GM19099 (cell line): ENCODE results near the gene TNFSF12.

ENCODE experiments used
- POLR2A ChIP-seq: IDR thresholded peaks from 3 replicates; pipeline ENCODE4 v1.6.1; 2011; ENCODE audit warnings: low read depth; ENCODE audit not compliant: insufficient read length; ENCODE audit errors: extremely low read depth

Gene TNFSF12

DNA sequence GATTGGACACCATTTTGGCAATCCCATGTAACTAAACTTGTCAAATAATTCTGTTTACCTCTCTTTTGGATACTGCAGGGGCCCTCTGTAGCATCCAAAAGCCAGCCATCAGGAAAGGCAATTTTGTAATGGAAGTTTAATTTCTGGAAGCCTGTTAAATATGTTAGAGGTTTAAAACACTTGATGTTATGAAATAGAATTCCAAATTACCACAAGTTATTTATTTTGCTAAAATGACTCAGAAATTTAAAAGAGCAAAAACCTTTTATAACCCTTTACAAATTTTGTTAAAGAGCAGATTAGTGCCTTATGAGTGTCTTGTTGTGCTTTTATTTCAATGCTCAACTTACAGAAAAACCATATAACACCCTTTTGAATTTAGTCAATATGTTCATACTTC, 20.0 kb upstream of the TNFSF12 start:
- no peak for TF ChIP-seq POLR2A

DNA sequence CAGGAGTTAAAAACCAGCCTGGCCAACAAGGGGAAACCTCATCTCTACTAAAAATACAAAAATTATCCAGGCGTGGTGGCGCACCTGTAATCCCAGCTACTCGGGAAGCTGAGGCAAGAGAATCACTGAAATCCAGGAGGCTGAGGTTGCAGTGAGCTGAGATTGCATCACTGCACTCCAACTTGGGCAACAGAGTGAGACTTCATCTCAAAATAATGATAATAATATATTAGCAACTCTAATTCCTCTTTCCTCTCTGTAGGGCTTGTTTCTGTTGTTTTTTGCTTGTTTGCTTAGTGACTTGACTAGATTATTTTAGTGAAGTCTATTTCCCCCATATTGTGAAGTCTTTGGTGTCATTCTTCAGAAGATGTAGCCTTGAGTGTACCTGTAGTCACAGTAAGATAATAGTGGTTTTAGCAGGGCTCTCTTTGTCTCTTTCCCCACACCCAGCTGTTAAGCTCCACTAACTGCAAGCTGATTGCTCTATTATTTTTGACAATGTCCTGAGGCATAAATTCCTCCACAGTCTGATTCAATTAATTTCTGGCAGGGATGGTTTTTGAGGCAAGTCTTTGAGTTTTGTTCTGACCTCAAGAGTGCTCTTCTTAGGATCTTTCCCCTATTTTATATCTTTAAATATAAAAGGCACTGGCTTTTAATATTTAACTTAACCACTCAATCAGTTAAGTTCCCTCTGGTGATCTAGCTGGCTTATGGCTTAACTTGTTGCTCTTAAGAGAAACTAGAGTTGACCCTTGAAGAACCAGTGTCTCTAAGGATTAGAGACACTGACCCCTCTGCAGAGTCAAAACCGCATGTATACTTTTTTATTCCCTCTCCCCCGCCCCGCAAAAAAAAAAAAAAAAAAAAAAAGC, 18.6 kb upstream of the TNFSF12 start:
- TF ChIP-seq POLR2A: no peak

DNA sequence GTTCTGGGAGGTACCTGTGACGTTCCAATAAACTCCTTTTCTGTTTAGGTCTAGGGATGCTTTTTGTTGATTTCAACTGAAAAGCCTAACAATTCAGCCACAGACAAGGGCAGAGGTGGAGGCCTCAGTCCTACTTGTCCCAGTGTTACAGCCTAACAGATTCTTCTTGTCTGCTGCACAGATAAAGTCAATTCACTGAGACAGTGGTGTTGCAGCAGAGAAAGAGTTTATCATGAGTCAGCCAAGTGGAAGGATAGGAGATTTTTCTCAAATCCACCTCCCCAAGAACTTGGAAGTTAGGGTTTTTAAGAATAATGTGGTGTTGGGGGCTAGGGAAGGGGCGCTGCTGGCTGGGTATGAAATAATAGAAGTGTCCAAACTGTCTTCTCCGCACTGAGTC, 10.8 kb upstream of the TNFSF12 start:
- no peak for TF ChIP-seq POLR2A

DNA sequence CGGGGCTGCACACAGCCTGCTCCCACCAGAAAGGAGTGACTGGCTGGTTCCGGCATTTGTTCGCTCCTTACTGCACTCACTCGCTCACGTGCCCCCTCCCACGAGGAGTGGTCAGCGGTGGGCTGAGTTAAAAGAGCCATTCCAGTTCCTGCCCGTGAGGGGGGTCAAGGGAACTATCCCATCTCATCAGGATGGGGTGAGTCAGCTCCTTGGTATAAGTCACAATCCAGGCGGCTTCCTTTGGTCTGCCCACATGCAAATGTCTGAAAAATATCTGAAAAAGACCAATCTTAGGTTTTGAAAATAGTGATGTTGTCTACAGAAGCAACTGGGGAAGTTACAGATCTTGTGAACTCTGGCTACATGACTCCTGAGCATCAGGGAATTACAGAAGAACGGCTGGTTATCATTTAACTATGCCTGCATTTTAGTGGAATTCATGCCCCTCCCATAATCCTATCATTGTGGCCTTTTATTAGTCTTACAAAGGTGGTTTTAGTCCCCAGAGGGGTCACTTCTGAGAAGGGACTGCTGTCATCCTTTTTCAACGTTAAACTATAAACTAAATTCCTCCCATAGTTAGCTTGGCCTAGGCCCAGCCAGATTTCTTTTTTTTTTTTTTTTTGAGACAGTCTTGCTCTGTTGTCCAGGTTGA, 9.8 kb upstream of the TNFSF12 start:
- no peak for TF ChIP-seq POLR2A

DNA sequence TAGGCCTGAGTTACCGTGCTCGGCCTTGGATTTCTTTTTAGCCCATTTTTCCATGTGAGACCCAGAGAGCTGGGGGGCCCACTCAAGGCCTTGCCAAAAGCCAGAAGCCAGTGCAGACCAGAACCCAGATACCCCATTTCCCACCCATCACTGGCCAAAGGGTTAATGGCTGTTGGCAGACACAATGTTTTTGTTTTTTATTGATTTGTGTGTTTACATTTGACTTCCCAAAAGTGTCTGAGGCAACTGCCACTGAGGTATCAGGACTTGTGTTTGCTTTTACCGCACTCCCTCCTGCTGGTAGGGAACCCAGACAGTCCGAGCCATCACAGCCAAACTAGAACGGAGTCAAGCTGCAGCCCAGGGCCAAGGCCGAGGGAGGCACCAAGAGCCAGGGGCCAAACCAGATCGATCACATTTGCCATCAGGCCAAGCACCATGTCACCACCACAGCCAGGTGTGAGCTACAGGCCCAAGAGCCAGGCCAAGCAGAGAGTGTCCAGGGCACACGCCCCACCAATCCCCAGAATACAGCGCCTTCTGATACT, 7.7 kb upstream of the TNFSF12 start:
- no peak for TF ChIP-seq POLR2A

DNA sequence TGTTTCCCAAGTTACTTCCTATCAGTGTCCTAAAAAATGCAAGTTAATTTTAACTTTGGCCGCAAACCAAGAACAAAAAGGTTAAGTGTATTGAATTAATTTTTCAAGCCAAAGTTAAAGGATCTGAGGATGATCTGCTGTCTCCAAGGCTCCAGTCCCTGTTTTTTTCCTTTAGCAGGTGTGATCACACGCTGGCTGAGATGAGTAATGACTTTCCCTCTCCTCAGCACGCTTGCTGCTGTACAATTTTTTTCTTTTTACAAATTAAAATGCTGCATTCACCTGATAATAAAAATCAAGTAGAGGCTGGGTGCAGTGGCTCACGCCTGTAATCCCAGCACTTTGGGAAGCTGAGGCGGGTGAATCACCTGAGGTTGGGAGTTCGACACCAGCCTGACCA, 3.9 kb upstream of the TNFSF12 start:
- no peak for TF ChIP-seq POLR2A

DNA sequence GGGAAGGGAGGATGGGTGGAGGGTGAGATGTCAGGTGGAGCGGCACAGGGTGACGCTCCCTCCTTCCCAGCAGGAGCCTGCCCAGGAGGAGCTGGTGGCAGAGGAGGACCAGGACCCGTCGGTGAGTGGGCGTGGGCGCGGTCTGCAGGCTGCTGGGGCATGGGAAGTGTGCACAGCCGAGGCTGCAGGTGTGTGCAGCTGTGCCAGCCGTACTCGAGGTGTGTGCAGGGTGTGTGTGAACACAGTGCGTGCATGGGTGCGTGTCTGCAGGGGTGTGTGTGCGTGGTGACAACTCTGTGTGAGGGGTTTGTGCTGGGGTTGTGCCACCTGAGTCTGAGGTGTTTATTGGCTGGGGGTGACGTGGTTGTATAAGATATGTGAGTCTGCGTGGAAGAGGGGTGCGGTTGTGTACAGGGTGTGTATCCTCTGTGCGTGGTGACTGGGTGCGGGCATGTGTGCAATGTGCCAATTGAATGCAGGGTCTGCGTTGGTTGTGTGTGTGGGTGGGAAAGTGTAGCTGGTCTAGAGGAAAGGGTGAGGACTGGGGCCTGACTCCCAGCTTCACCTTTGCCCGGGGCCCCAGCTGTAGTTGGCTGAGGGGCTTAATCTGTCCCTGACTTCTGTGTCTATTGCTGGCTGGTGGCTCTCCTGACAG, 670 bp downstream of the TNFSF12 start:
- TF ChIP-seq POLR2A: no peak

DNA sequence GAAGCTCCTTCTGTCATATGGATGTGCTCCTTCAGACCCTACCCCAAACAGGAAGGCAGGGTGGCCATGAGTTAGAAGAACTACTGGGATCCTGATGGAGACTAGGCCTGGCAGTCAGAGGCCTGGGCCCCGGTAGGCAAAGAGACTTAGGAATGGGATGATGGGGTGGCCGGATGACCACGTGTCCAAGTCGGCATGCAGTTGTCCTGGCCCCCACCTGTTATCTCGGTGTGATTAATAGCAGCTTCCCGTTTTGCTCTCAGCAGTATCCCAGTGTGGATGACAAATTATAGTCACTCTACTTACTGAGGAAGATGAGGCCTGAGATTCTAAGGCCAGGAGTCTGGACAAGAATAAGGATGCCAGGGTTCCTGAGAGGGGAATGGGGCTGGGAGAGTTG, 1.5 kb downstream of the TNFSF12 start:
- TF ChIP-seq POLR2A: no peak

DNA sequence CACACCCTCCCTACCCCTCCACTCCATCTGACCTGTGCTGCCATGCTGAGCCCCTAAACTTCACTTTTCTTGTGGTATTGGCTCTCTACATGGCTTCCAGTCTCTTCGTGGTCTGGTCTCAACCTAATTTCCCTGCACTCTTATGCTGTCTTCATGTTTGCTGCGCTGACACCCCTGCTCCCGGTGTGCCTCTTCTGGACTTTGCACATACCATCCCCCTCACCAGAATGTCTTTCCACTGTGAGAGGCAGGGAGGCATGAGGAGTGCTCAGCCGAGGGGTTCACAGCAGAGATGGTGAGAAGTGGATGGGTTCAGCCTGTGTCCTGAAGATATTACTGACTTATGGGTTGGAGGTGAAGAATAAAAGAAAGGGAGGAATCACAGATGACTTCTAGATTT, 2.5 kb downstream of the TNFSF12 start:
- no peak for TF ChIP-seq POLR2A

DNA sequence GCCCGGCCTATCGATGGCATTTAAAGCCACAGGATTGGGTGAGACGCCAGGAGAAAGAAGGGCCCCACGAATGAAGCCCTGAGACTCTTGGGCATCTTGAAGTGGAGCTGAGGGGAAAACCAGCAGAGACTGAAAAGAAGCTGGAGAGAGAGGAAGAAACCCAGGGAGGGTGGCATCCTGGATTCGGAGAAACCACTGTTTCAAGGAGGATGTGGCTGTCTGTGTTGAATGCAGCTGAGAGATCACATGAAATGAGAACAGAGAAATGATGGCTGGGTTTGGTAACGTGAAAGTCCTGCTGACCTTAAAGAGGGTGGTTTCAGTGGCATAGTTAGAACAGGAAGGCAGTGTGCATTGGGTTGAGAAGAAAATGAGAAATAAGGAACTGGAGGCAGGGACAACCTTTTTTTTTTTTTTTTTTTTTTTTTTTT, 3.8 kb downstream of the TNFSF12 start:
- no peak for TF ChIP-seq POLR2A

DNA sequence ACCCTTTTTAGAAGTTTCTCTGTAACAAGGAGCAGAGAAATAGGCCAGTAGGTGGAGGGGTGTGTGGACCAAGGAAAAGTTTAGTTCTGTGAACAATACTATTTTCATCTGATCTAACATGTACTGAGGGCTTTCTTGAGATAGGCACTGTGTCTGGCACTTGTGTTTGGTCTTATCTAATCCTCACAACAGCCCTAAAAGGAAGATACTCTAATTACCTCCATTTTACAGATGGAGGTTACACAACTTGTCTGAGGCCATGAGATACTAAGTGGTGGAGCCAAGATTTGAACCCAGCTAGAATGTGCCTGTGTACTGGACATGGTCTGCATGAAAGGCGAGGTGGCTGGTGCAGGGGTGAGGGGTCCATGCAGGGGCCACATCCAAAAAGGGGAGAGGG, 4.5 kb downstream of the TNFSF12 start:
- TF ChIP-seq POLR2A: no peak

DNA sequence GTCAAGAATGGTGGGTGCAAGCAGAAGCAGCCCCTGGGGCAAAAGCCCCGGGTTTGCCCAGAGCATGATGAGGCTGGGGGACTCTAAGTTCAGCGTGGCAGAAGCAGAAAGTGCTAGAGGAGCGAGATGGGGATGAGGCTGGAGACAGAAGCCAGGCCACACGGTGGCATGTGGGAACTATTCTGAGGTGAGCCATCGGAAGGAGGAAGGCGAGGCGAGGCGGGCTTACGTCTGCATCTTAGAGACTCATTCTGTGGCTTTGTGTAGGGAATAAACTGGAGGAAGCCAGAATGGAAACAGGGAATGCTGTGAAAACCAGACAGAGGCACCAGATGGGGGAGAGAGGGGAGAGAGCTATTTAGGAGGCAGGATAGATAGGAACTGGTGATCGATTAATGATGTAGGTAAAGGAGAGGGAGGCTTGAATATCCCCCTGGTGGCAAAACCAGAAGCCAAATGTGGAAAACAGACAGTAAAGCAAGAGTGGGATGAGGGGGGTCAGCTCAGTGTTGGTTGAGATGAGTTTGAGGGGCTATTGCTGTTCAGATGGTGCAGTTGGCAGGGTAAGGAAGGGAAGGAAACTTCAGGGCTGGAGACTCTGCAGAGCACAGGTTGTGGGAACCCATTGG, 6.6 kb downstream of the TNFSF12 start:
- no peak for TF ChIP-seq POLR2A

DNA sequence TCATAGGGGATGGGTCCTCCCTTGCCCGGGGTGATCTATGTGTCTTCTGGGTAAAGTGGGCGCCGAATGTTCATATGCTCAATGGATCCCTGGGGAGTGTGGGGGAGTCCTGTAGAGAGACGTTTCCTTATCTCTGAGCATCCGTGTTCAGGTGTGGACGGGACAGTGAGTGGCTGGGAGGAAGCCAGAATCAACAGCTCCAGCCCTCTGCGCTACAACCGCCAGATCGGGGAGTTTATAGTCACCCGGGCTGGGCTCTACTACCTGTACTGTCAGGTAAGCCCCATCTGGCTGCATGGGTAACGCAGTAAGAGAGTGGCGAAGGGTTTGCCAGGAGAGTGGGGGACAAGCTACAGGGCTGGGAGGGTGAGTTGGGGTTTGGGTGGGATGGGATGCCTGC, 7.8 kb downstream of the TNFSF12 start:
- TF ChIP-seq POLR2A: no peak

DNA sequence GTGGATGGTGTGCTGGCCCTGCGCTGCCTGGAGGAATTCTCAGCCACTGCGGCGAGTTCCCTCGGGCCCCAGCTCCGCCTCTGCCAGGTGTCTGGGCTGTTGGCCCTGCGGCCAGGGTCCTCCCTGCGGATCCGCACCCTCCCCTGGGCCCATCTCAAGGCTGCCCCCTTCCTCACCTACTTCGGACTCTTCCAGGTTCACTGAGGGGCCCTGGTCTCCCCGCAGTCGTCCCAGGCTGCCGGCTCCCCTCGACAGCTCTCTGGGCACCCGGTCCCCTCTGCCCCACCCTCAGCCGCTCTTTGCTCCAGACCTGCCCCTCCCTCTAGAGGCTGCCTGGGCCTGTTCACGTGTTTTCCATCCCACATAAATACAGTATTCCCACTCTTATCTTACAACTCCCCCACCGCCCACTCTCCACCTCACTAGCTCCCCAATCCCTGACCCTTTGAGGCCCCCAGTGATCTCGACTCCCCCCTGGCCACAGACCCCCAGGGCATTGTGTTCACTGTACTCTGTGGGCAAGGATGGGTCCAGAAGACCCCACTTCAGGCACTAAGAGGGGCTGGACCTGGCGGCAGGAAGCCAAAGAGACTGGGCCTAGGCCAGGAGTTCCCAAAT, 8.4 kb downstream of the TNFSF12 start:
- TF ChIP-seq POLR2A: no peak

DNA sequence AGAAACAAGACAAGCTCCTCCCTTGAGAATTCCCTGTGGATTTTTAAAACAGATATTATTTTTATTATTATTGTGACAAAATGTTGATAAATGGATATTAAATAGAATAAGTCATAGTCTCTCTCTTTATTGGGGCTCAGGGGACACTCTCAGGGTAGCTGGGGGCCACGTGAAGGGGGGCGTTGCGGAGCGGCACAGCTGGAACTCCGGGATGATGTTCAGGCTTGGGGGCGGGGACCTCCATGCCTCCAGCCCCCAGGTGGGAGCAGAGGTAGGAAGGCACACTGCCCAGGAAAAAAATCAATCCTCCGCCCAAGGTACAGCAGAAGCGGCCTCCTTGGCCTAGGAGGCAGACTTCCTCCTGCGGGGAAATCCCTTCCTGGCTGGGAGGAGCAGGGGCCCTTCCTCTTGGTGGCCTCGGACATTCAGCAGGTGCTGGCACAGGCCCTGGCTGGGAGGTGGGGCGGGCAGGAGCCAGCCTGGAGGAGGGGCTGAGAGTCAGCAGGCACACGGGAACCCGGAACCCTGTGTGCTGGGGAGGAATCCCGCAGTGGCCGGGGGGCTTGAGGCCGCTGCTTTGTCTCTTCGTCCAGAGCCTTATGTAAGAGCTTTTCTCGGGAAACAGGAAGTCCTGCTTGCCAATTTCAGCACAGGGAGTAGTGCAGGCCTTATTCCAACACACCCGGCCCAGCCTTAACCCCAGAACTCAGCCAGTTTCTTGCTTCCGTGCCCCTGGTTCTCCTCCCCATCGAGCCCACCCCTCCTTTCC, 9.1 kb downstream of the TNFSF12 start:
- peak; percentile 67 for TF ChIP-seq POLR2A
